Measurements from ENCODE around the gene GLUL.
"Not testable (repeated sequence)": the region's sequence is repeated elsewhere in the genome, so short reads cannot be mapped to it uniquely, and the experiment has no call there.

Gene GLUL

DNA sequence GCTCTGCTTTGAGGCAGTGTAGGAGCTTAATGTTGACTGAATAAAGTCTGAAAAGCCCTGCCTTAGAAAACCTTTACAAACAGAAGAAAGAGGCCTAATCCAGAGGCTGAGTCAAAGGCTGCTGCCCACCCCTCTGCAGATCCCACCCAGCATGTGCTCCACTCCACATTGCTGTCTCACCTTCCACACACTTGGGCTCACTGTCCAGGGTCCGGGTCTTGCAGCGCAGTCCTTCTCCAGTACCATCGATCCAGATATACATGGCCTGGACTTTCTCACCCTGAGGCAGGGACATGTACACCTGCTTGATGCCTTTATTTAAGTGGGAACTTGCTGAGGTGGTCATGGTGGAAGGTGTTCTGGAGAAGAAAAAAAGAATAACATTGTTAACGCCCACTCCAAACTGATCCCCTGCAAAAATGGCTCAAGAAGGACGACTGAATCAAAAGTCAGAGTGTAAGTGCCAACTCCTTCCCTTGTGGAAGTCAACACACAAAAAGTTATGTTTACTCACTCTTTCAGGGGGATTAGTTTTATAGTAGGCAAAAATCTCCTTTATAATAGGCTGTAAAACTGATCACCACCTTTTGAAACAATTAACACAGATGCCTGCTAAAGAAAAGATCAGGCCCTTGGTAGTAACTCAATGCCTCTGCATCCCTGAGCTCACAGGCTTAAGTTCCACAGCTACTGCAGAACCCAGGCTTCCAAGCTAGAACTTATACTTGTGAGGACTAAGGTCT lies 3.0 kb downstream of the GLUL start:
- in situ Hi-C loops (cut with MboI; ENCODE audit: low sequenced_read_pairs): no loop called here
- peak overlapping the region; percentile 74 for H3K4me3 ChIP-seq
- H3K4me1 ChIP-seq: peaks cover 25% of the 10 kb centered on the region
- H3K9me3 ChIP-seq: no peaks in the 10 kb centered on the region
- H3K27me3 ChIP-seq (ENCODE audit: low read depth): no peaks in the 10 kb centered on the region
- peaks cover 47% of the 10 kb centered on the region for H3K36me3 ChIP-seq (replicated peaks)
- DNase-seq (ENCODE audit: low spot score in 2 of 2): peak; percentile 55 to 90

DNA sequence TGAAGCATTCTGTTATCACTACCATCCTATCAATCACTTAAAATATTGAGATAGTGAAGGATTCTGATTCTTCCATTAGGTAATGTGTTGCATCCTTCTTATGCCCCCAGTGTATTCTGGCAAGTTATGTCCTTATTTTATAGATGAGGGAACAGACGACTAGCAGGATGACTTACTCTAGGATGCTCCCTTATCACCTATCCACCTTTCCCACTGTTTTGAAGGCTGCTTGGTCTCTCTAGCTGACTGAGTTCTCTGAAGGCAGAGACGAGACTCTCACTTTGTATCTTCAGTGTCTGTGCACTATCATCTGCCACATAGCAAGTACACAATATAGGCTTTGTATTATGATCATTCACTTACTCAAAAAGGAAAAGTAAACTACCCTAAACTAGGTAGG lies 4.0 kb downstream of the GLUL start:
- H3K4me1 ChIP-seq: peaks cover 15% of the 10 kb centered on the region
- H3K36me3 ChIP-seq (replicated peaks): peaks cover 57% of the 10 kb centered on the region
- H3K27me3 ChIP-seq (ENCODE audit: low read depth): no peaks in the 10 kb centered on the region
- no peak for DNase-seq (ENCODE audit: low spot score in 2 of 2)
- H3K9me3 ChIP-seq: no peaks in the 10 kb centered on the region
- no peak overlapping the region for H3K4me3 ChIP-seq
- in situ Hi-C loops (cut with MboI; ENCODE audit: low sequenced_read_pairs): no loop called here

DNA sequence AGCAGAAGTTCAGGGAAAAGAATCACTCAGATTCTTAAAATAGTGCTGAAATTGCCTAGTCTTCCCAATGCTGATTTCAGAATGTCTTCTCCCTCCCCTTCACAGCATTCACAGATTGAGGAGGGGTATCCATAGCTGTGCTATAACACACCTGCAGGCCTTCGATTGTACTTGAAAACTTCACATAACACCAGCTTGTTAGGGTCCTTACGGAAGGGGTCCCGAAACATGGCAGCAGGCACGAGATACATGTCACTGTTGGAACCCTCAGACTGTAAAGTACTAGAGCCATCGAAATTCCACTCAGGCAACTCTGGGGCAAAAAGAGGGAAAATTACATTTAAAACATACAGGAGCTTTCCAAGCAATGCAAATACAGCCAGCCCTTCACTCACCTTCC lies 4.6 kb downstream of the GLUL start:
- Histone ChIP-seq H3K4me3 (no peak overlapping the region), H3K4me1 (peaks cover 10% of the 10 kb centered on the region), H3K27me3 (ENCODE audit: low read depth) (no peaks in the 10 kb centered on the region), H3K9me3 (no peaks in the 10 kb centered on the region), H3K36me3 (replicated peaks) (peaks cover 59% of the 10 kb centered on the region)
- in situ Hi-C loops (cut with MboI; ENCODE audit: low sequenced_read_pairs): no loop called here
- no peak for DNase-seq (ENCODE audit: low spot score in 2 of 2)

DNA sequence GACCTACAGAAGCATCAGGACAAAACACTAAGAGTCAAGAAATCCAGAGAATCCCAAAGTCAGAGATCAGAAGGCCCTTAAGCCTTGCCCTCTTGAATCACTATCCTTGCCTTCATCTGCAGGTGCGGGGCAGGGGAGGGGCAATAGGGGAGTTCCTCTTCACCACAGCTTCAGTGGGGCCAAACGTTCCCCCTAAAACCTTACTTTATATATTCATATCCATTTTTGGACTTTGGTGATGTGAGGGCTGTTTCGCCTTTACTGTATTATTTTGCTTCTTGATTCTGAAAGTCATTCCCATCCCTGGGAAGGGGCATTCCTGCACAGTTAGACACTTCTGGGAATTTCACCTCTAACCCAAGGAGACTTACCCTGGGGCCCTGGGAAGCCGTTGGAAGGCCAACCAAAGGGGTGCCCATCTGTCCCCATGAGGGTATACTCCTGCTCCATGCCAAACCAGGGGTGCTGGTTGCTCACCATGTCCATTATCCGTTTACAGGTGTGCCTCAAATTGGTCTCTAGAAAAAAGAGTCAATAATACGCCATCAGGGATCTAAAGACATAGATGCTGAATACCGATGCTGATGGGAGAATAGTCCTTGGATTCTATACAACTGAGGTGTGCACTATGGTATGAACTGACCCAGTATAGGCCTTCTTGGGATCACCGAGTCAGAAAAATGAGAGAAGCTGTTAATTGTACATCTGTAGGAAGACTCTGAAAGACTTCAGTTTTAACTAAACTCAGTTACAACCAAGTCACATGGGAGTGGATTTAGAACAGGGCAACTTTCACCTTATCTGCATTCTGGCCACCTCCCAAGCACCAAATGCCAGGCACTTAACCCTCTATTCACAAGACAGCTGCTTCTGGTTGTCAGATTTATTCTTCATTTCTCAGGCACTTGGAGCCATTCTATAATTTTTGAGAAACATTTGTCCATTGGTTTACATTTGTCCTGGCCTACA lies 5.4 kb downstream of the GLUL start:
- in situ Hi-C loops (cut with MboI; ENCODE audit: low sequenced_read_pairs): no loop called here
- Histone ChIP-seq H3K4me1 (peaks cover 10% of the 10 kb centered on the region), H3K9me3 (no peaks in the 10 kb centered on the region), H3K27me3 (ENCODE audit: low read depth) (no peaks in the 10 kb centered on the region), H3K4me3 (no peak overlapping the region), H3K36me3 (replicated peaks) (peaks cover 64% of the 10 kb centered on the region)
- DNase-seq (ENCODE audit: low spot score in 2 of 2): no peak

DNA sequence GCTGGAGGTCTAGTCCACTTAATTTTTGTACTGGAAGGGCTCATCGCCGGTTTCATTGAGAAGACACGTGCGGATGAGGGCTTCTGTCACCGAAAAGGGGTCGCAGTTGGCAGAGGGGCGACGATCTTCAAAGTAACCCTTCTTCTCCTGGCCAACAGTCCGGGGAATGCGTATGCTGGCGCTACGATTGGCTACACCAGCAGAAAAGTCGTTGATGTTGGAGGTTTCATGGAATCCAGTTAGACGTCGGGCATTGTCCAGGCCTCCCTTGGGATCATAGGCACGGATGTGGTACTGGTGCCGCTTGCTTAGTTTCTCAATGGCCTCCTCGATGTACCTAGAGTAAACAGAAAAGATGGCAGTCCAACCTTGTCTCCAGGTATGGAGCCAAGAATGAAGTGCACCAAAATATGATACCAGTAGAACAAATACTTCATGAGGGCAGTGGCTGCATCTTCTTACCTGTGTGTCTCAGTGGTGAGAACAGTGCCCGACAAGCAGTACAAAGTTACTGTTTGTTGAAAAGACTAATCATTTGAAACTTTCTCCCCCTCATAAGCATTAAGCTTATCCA lies 7.1 kb downstream of the GLUL start:
- Histone ChIP-seq H3K36me3 (replicated peaks) (peaks cover 64% of the 10 kb centered on the region), H3K4me3 (no peak overlapping the region), H3K4me1 (peaks cover 10% of the 10 kb centered on the region), H3K9me3 (no peaks in the 10 kb centered on the region), H3K27me3 (ENCODE audit: low read depth) (no peaks in the 10 kb centered on the region)
- DNase-seq (ENCODE audit: low spot score in 2 of 2): no peak
- in situ Hi-C loops (cut with MboI; ENCODE audit: low sequenced_read_pairs): no loop called here

DNA sequence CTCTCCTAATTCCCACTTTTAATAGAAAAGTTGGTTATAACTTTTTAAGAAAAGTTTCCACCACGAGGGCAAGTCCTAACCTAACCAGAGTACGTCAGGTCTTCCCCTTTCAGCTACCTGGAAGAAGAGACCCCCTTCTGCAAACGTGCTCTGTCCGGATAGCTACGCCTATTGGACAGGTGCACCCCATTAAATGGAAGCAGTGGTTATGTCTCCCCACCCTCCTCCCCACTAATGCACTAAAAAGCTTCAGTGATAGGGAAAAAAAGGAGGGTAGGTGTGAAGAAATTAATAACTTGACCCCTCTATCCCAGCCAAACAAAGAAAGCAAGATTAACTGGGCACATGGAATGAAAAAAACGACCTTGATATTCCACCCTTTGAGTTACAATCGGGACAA lies 7.7 kb downstream of the GLUL start:
- Histone ChIP-seq H3K9me3 (no peaks in the 10 kb centered on the region), H3K36me3 (replicated peaks) (peaks cover 64% of the 10 kb centered on the region)
- no peak for DNase-seq (ENCODE audit: low spot score in 2 of 2)

DNA sequence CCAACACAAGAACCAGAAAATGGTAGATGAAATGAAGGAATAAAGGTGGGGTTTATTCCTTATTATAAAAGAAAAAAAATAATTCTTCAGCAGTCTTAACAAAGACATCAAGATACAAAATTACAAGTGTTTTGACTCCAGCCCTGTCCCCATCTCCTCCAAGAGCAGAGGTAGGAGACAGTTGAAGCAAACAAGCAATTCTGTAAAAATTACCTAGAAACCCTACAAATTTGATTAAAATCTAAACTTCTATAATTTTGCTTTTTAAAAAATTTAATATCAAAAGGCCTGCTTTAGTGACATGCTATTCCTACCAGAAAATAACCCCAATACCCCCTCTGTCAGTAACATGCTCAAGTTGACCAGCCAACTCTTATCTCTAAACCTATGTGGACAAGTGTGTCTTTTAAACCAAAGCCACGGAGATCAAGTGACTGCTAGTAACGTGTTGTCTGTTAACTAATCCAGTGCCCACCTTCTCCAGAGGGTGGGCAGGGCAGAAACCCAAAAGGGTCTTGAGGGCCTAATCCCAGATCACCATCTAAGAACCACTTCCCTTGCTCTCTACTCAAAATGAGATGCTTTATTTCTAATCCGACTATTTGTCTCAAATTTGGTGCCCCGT lies 8.4 kb downstream of the GLUL start:
- no peak for DNase-seq (ENCODE audit: low spot score in 2 of 2)
- Histone ChIP-seq H3K36me3 (replicated peaks) (peaks cover 60% of the 10 kb centered on the region), H3K4me3 (no peak overlapping the region), H3K9me3 (no peaks in the 10 kb centered on the region), H3K27me3 (ENCODE audit: low read depth) (no peaks in the 10 kb centered on the region), H3K4me1 (peaks cover 3% of the 10 kb centered on the region; the same call in 1 of the 2 replicates)
- in situ Hi-C loops (cut with MboI; ENCODE audit: low sequenced_read_pairs): no loop called here

More for the DNA sequence above, 7.7 kb downstream of the GLUL start:
- in situ Hi-C loops (cut with MboI; ENCODE audit: low sequenced_read_pairs): no loop called here
- H3K27me3 ChIP-seq (ENCODE audit: low read depth): no peaks in the 10 kb centered on the region
- peaks cover 8% of the 10 kb centered on the region for H3K4me1 ChIP-seq
- H3K4me3 ChIP-seq: no peak overlapping the region

DNA sequence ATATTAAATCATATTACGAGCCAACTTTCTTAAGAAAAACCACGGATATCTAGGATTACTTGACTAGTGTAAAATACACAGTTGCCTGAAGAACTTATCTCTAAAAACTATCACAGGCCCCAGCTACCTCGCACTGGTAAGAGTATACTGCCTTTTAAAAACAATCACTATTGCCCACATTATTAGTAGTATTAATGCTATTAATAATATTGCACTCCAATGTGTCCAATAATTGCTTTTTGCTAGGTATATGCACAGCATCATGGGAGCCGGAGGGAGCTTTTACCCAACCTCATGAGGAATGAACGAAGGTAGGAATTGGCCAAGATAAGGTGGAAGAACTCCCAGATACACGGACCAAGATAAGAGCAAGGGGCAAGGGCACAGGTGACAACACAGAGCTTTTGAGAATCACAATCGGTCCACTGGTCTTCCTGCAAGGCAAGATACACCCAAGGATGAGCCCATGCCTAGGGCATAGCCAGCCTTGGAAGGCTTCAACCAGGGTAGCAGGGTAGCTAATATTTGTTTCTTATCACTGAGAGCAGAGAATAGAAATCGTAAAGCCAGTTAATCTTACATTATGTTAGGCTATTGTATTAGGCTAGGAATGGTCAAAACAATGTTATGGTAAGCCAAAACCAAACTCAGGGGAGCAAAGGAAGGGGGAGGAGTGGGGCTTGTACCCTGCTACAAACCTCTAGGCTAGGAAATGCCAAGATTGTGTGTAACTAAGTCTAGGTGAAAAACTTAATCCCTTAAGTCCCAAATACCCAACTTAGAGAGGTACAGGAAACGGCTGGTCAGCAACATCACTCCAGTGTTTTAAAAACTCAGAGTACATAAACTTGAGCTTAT lies 9.4 kb downstream of the GLUL start:
- in situ Hi-C loops (cut with MboI; ENCODE audit: low sequenced_read_pairs): no loop called here
- no peaks in the 10 kb centered on the region for H3K9me3 ChIP-seq
- no peaks in the 10 kb centered on the region for H3K27me3 ChIP-seq (ENCODE audit: low read depth)
- H3K4me1 ChIP-seq: no peaks in the 10 kb centered on the region
- no peak overlapping the region for H3K4me3 ChIP-seq
- H3K36me3 ChIP-seq (replicated peaks): peaks cover 51% of the 10 kb centered on the region
- DNase-seq (ENCODE audit: low spot score in 2 of 2): no peak

DNA sequence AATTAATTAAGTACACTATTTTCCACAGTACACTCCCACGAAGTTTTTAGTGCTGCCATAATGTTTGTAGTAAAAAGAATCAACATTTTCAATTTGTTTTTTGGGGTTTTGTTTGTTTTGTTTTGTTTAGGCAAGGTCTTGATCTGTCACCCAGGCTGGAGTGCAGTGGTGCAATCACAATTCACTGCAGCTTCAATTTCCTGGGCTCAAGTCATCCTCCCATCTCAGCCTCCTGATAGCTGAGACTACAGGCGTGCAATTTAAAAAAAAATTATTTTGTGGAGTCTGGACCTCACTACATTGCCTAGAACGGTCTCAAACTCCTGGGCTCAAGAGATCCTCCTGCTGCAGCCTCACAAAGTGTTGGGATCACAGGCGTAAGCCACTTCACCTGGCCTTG lies 11.4 kb downstream of the GLUL start:
- no peaks in the 10 kb centered on the region for H3K27me3 ChIP-seq (ENCODE audit: low read depth)
- H3K4me1 ChIP-seq: no peaks in the 10 kb centered on the region
- H3K36me3 ChIP-seq (replicated peaks): peaks cover 31% of the 10 kb centered on the region
- DNase-seq (ENCODE audit: low spot score in 2 of 2): no peak
- H3K9me3 ChIP-seq: no peaks in the 10 kb centered on the region
- H3K4me3 ChIP-seq: no peak overlapping the region
- in situ Hi-C loops (cut with MboI; ENCODE audit: low sequenced_read_pairs): no loop called here

DNA sequence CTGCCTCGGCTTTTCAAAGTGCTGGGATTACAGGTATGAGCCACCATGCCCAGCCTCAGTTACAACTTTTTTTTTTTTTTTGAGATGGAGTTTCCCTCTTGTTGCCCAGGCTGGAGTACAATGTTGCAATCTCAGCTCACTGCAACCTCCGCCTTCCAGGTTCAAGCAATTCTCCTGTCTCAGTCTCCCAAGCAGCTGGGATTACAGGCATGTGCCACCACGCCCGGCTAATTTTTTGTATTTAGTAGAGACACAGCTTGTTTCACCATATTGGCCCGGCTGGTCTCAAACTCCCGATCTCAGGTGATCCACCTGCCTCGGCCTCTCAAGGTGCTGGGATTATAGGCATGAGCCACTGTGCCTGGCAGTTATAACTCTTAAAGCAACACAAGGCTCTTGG lies 11.8 kb downstream of the GLUL start:
- in situ Hi-C loops (cut with MboI; ENCODE audit: low sequenced_read_pairs); H3K27me3 ChIP-seq (ENCODE audit: low read depth); H3K4me1 ChIP-seq; H3K9me3 ChIP-seq; DNase-seq (ENCODE audit: low spot score in 2 of 2); H3K4me3 ChIP-seq: not testable (repeated sequence)
- H3K36me3 ChIP-seq (replicated peaks): peaks cover 29% of the 10 kb centered on the region

DNA sequence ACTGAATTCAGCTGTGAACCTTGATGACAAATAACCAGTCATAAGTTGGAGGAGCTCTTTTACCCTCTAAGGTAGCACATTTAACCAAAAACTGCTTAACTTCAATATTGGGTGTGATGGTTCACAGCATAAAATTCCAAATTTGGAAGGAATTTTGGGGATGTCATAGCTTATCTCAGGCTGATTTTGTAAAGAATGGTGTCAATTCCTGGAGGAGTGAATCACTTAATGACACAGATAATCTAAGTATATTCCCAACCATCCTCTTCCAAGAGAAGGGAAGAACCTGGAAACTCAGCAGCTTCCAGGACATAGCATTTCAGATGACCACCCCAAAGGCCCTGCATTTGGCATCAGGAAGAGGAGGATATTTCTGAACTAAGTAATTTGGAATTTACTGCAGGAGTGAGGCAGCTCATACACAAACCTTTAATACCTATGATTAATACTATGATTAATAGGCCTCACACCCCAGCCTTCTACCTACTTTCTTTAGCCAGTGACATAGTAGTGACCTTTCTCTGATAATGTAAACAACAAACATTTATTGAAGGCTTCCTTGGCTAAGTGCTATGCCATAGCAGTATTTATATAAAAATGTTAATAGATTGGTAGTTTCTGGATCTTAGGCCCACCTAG lies 14.5 kb downstream of the GLUL start:
- in situ Hi-C loops (cut with MboI; ENCODE audit: low sequenced_read_pairs): no loop called here
- Histone ChIP-seq H3K36me3 (replicated peaks) (0 out of 2 replicates have a peak, but pooled peaks cover 5% of the 10 kb centered on the region), H3K4me3 (no peak overlapping the region), H3K4me1 (no peaks in the 10 kb centered on the region), H3K27me3 (ENCODE audit: low read depth) (no peaks in the 10 kb centered on the region; the same call in 1 of the 2 replicates), H3K9me3 (no peaks in the 10 kb centered on the region)
- no peak for DNase-seq (ENCODE audit: low spot score in 2 of 2)

DNA sequence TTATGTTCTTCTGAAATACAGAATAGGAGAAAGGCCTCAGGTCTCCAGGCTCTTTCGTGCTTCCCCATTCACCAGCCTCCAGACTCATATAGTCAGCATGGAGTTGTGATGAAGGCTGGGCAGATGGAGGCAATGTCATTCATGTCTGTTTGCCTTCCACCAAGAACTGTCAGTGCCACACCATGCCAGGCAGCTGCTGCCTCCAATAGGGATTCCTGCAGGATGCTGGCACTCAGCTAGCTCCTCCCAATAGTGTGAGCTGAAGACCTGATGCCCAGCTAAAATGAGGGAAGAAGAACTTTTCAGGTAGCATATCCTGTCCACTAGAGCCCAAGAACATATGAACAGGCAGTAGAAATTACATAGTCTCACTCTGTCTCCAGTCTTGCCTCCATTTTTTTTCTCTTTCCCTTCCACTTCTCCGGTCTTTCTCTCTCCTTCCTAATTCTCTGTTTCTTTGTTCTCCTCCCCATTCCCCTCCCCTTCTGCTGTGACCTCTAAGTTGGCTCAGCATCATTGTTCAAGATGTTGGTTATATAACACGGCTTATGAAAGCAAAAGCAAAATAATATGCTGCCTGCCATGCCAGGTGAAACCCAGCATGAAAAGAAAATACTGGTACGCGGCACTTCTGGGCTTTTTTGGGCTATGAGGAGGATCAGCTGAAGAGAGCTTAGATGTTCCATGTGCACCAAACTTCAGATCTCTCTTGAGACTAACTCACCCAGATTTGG lies 17.3 kb downstream of the GLUL start:
- Histone ChIP-seq H3K4me3 (no peak overlapping the region), H3K36me3 (replicated peaks) (no peaks in the 10 kb centered on the region), H3K9me3 (no peaks in the 10 kb centered on the region), H3K4me1 (no peaks in the 10 kb centered on the region), H3K27me3 (ENCODE audit: low read depth) (no peaks in the 10 kb centered on the region; the same call in 1 of the 2 replicates)
- DNase-seq (ENCODE audit: low spot score in 2 of 2): no peak
- in situ Hi-C loops (cut with MboI; ENCODE audit: low sequenced_read_pairs): no loop called here

All from HAP-1 (cell line).